NCI-H2227 treated with DMSO at 0.1 percent for 48 hours (cell line): ENCODE data around the gene LTBP3.

ENCODE experiments used
- DNase-seq: peaks from one replicate; lab custom pipeline; 2025; lab: John Stamatoyannopoulos, UW

LTBP3 gene

DNA sequence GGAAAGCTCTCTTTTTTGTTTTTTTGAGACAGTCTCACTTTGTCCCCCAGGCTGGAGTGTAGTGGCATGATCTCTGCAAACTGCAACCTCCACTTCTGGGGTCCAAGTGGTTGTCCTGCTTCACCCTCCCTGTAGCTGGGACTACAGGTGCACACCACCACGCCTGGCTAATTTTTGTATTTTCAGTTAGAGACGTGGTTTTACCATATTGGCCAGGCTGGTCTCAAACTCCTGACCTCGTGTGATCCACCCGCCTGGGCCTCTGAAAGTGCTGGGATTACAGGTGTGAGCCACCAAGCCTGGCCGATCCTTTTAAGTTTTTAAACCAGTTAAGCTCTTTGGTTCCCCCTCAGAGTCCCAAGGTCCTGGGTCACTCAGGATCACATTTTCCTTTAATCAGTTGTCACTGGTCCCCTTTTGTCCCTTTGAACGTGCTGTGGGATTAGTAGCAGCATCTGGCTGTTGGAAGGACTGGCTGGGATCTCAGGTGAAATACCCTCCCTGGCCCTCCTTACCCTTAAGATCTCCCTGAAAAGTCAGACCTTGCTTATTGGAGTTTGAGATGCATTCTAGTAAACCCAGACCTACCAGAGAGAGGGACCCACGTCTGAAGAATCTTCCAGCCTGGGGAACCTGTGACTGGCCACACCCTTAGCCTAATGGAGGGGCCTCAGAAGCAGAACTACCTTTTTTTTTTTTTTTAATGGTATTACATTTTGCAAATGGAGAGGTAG, 51.2 kb downstream of the LTBP3 start:
- DNase-seq: no peak

DNA sequence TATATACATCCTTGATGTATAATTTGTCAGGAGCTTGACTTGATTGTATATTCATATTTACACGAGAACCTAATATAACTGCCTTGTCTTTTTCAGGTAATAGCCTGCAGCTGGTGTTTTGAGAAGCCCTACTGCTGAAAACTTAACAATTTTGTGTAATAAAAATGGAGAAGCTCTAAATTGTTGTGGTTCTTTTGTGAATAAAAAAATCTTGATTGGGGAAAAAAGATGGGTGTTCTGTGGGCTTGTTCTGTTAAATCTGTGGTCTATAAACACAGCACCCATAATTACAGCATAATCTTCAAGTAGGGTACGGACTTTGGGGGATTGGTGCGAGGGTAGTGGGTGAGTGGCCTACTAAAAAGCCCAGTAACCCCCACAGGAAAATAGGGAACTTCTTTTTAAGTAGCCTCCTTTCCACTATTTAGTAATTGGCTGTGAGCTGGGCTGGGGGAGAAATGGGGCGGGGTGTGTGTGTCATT, 51.8 kb downstream of the LTBP3 start:
- DNase-seq: no peak

DNA sequence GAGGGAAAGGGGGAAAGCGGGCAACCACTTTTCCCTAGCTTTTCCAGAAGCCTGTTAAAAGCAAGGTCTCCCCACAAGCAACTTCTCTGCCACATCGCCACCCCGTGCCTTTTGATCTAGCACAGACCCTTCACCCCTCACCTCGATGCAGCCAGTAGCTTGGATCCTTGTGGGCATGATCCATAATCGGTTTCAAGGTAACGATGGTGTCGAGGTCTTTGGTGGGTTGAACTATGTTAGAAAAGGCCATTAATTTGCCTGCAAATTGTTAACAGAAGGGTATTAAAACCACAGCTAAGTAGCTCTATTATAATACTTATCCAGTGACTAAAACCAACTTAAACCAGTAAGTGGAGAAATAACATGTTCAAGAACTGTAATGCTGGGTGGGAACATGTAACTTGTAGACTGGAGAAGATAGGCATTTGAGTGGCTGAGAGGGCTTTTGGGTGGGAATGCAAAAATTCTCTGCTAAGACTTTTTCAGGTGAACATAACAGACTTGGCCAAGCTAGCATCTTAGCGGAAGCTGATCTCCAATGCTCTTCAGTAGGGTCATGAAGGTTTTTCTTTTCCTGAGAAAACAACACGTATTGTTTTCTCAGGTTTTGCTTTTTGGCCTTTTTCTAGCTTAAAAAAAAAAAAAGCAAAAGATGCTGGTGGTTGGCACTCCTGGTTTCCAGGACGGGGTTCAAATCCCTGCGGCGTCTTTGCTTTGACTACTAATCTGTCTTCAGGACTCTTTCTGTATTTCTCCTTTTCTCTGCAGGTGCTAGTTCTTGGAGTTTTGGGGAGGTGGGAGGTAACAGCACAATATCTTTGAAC, 52.5 kb downstream of the LTBP3 start:
- no peak for DNase-seq

DNA sequence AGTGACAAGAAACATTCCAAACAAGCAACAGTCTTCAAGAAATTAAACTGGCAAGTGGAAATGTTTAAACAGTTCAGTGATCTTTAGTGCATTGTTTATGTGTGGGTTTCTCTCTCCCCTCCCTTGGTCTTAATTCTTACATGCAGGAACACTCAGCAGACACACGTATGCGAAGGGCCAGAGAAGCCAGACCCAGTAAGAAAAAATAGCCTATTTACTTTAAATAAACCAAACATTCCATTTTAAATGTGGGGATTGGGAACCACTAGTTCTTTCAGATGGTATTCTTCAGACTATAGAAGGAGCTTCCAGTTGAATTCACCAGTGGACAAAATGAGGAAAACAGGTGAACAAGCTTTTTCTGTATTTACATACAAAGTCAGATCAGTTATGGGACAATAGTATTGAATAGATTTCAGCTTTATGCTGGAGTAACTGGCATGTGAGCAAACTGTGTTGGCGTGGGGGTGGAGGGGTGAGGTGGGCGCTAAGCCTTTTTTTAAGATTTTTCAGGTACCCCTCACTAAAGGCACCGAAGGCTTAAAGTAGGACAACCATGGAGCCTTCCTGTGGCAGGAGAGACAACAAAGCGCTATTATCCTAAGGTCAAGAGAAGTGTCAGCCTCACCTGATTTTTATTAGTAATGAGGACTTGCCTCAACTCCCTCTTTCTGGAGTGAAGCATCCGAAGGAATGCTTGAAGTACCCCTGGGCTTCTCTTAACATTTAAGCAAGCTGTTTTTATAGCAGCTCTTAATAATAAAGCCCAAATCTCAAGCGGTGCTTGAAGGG, 53.3 kb downstream of the LTBP3 start:
- DNase-seq: no peak

DNA sequence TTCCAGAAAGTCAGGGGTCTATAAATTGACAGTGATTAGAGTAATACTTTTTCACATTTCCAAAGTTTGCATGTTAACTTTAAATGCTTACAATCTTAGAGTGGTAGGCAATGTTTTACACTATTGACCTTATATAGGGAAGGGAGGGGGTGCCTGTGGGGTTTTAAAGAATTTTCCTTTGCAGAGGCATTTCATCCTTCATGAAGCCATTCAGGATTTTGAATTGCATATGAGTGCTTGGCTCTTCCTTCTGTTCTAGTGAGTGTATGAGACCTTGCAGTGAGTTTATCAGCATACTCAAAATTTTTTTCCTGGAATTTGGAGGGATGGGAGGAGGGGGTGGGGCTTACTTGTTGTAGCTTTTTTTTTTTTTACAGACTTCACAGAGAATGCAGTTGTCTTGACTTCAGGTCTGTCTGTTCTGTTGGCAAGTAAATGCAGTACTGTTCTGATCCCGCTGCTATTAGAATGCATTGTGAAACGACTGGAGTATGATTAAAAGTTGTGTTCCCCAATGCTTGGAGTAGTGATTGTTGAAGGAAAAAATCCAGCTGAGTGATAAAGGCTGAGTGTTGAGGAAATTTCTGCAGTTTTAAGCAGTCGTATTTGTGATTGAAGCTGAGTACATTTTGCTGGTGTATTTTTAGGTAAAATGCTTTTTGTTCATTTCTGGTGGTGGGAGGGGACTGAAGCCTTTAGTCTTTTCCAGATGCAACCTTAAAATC, 54.0 kb downstream of the LTBP3 start:
- DNase-seq: no peak

DNA sequence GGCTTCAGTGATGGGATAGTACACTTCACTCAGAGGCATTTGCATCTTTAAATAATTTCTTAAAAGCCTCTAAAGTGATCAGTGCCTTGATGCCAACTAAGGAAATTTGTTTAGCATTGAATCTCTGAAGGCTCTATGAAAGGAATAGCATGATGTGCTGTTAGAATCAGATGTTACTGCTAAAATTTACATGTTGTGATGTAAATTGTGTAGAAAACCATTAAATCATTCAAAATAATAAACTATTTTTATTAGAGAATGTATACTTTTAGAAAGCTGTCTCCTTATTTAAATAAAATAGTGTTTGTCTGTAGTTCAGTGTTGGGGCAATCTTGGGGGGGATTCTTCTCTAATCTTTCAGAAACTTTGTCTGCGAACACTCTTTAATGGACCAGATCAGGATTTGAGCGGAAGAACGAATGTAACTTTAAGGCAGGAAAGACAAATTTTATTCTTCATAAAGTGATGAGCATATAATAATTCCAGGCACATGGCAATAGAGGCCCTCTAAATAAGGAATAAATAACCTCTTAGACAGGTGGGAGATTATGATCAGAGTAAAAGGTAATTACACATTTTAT, 54.7 kb downstream of the LTBP3 start:
- no peak for DNase-seq

DNA sequence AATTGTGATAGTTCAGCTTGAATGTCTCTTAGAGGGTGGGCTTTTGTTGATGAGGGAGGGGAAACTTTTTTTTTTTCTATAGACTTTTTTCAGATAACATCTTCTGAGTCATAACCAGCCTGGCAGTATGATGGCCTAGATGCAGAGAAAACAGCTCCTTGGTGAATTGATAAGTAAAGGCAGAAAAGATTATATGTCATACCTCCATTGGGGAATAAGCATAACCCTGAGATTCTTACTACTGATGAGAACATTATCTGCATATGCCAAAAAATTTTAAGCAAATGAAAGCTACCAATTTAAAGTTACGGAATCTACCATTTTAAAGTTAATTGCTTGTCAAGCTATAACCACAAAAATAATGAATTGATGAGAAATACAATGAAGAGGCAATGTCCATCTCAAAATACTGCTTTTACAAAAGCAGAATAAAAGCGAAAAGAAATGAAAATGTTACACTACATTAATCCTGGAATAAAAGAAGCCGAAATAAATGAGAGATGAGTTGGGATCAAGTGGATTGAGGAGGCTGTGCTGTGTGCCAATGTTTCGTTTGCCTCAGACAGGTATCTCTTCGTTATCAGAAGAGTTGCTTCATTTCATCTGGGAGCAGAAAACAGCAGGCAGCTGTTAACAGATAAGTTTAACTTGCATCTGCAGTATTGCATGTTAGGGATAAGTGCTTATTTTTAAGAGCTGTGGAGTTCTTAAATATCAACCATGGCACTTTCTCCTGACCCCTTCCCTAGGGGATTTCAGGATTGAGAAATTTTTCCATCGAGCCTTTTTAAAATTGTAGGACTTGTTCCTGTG, 55.4 kb downstream of the LTBP3 start:
- DNase-seq: peak; percentile 67

DNA sequence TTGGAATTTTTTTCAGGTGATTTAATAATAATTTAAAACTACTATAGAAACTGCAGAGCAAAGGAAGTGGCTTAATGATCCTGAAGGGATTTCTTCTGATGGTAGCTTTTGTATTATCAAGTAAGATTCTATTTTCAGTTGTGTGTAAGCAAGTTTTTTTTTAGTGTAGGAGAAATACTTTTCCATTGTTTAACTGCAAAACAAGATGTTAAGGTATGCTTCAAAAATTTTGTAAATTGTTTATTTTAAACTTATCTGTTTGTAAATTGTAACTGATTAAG, 55.9 kb downstream of the LTBP3 start:
- no peak for DNase-seq

DNA sequence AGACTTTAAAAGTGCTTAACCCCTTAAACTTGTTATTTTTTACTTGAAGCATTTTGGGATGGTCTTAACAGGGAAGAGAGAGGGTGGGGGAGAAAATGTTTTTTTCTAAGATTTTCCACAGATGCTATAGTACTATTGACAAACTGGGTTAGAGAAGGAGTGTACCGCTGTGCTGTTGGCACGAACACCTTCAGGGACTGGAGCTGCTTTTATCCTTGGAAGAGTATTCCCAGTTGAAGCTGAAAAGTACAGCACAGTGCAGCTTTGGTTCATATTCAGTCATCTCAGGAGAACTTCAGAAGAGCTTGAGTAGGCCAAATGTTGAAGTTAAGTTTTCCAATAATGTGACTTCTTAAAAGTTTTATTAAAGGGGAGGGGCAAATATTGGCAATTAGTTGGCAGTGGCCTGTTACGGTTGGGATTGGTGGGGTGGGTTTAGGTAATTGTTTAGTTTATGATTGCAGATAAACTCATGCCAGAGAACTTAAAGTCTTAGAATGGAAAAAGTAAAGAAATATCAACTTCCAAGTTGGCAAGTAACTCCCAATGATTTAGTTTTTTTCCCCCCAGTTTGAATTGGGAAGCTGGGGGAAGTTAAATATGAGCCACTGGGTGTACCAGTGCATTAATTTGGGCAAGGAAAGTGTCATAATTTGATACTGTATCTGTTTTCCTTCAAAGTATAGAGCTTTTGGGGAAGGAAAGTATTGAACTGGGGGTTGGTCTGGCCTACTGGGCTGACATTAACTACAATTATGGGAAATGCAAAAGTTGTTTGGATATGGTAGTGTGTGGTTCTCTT, 56.5 kb downstream of the LTBP3 start:
- DNase-seq: peak; percentile 39

DNA sequence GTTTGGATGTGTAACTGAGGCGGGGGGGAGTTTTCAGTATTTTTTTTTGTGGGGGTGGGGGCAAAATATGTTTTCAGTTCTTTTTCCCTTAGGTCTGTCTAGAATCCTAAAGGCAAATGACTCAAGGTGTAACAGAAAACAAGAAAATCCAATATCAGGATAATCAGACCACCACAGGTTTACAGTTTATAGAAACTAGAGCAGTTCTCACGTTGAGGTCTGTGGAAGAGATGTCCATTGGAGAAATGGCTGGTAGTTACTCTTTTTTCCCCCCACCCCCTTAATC, 57.0 kb downstream of the LTBP3 start:
- no peak for DNase-seq

DNA sequence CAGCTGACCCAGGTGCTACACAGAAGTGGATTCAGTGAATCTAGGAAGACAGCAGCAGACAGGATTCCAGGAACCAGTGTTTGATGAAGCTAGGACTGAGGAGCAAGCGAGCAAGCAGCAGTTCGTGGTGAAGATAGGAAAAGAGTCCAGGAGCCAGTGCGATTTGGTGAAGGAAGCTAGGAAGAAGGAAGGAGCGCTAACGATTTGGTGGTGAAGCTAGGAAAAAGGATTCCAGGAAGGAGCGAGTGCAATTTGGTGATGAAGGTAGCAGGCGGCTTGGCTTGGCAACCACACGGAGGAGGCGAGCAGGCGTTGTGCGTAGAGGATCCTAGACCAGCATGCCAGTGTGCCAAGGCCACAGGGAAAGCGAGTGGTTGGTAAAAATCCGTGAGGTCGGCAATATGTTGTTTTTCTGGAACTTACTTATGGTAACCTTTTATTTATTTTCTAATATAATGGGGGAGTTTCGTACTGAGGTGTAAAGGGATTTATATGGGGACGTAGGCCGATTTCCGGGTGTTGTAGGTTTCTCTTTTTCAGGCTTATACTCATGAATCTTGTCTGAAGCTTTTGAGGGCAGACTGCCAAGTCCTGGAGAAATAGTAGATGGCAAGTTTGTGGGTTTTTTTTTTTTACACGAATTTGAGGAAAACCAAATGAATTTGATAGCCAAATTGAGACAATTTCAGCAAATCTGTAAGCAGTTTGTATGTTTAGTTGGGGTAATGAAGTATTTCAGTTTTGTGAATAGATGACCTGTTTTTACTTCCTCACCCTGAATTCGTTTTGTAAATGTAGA, 57.6 kb downstream of the LTBP3 start:
- DNase-seq: no peak

DNA sequence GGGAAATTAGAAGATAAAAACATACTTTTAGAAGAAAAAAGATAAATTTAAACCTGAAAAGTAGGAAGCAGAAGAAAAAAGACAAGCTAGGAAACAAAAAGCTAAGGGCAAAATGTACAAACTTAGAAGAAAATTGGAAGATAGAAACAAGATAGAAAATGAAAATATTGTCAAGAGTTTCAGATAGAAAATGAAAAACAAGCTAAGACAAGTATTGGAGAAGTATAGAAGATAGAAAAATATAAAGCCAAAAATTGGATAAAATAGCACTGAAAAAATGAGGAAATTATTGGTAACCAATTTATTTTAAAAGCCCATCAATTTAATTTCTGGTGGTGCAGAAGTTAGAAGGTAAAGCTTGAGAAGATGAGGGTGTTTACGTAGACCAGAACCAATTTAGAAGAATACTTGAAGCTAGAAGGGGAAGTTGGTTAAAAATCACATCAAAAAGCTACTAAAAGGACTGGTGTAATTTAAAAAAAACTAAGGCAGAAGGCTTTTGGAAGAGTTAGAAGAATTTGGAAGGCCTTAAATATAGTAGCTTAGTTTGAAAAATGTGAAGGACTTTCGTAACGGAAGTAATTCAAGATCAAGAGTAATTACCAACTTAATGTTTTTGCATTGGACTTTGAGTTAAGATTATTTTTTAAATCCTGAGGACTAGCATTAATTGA, 58.3 kb downstream of the LTBP3 start:
- DNase-seq: peak; percentile 62

DNA sequence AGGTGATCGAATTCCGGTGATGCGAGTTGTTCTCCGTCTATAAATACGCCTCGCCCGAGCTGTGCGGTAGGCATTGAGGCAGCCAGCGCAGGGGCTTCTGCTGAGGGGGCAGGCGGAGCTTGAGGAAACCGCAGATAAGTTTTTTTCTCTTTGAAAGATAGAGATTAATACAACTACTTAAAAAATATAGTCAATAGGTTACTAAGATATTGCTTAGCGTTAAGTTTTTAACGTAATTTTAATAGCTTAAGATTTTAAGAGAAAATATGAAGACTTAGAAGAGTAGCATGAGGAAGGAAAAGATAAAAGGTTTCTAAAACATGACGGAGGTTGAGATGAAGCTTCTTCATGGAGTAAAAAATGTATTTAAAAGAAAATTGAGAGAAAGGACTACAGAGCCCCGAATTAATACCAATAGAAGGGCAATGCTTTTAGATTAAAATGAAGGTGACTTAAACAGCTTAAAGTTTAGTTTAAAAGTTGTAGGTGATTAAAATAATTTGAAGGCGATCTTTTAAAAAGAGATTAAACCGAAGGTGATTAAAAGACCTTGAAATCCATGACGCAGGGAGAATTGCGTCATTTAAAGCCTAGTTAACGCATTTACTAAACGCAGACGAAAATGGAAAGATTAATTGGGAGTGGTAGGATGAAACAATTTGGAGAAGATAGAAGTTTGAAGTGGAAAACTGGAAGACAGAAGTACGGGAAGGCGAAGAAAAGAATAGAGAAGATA, 59.0 kb downstream of the LTBP3 start, which contains the start of gene MALAT1:
MALAT1 (plus strand) TSS at position 69 of the 736 bp plus-strand sequence.
- DNase-seq: peak; percentile 96

DNA sequence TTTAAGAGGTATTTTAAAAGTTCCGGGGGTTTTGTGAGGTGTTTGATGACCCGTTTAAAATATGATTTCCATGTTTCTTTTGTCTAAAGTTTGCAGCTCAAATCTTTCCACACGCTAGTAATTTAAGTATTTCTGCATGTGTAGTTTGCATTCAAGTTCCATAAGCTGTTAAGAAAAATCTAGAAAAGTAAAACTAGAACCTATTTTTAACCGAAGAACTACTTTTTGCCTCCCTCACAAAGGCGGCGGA, 59.5 kb downstream of the LTBP3 start:
- DNase-seq: no peak

DNA sequence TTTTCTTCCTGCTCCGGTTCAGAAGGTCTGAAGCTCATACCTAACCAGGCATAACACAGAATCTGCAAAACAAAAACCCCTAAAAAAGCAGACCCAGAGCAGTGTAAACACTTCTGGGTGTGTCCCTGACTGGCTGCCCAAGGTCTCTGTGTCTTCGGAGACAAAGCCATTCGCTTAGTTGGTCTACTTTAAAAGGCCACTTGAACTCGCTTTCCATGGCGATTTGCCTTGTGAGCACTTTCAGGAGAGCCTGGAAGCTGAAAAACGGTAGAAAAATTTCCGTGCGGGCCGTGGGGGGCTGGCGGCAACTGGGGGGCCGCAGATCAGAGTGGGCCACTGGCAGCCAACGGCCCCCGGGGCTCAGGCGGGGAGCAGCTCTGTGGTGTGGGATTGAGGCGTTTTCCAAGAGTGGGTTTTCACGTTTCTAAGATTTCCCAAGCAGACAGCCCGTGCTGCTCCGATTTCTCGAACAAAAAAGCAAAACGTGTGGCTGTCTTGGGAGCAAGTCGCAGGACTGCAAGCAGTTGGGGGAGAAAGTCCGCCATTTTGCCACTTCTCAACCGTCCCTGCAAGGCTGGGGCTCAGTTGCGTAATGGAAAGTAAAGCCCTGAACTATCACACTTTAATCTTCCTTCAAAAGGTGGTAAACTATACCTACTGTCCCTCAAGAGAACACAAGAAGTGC, 60.0 kb downstream of the LTBP3 start:
- DNase-seq: peak; percentile 67

DNA sequence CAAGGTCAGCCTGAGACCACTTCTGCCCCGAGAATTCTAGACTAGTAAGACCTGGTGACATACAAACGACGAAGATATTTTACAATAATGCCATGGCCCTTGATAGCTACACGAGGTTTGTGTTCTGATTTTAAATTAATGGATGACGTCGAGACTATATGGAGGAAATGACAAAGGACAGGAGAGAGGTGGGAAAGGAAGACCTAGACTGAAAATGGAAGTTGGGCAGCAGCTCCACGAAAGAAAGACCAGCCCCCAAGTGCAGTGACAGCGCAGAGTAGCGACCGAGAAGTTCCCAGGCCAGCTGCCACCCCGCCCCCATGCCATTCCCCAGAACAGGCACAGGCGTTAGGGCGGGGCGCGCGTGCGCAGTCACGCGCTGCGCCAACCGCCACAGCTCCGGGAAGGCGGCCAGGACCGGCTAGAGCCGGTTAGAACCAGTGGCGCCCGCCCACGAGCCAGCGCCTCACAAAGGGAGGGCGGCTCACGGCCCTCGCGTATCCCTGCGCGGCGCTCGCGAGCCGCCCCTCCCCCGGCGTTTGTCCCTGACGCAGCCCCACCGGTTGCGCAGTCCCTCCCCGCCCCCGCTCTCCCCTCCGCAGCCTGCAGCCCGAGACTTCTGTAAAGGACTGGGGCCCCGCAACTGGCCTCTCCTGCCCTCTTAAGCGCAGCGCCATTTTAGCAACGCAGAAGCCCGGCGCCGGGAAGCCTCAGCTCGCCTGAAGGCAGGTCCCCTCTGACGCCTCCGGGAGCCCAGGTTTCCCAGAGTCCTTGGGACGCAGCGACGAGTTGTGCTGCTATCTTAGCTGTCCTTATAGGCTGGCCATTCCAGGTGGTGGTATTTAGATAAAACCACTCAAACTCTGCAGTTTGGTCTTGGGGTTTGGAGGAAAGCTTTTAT, 60.8 kb downstream of the LTBP3 start:
- peak; percentile 100 for DNase-seq
